Keratinocyte (primary cell): ENCODE measurements around the gene MT1B.

Experiments used
- CTCF ChIP-seq, 3 experiments: IDR thresholded peaks in 1 of 3; conservative IDR thresholded peaks in 1 of 3; optimal IDR thresholded peaks in 1 of 3; 2 replicates in 2 of 3; 3 replicates in 1 of 3; pipeline versions ENCODE3 to v1.5.1; 2011; ENCODE audit warnings: low read length in 3 of 3, mild to moderate bottlenecking in 3 of 3, moderate library complexity in 2 of 3, control low read depth in 1 of 3, inconsistent platforms in 1 of 3; ENCODE audit not compliant: insufficient read depth in 2 of 3; ENCODE audit errors: extremely low read depth in 1 of 3
- EZH2 ChIP-seq: IDR thresholded peaks from one replicate; pipeline ENCODE4 v1.6.1; 2012; ENCODE audit warnings: inconsistent platforms, mild to moderate bottlenecking, low read length, moderate library complexity

GRCh38 chr16:56669840-56670619 is 18.3 kb downstream of the MT1B start:
- TF ChIP-seq CTCF (optimal IDR thresholded peaks at IDR 0.05 in 1 of 3, IDR thresholded peaks at IDR 0.05 in 1 of 3, conservative IDR thresholded peaks at IDR 0.05 in 1 of 3; ENCODE audit: extremely low read depth in 1 of 3, insufficient read depth in 2 of 3, low read length in 3 of 3) (no peak), EZH2 (no peak)
